Lung (tissue), 12 donors: ENCODE results near the gene THOC7. TPM values are rescaled to one million over a fixed set of nuclear protein-coding genes. Genes with fewer than 3 reads are reported as not detected.

Experiments used
- ATAC-seq: fragments of 200-7000 bp; cut with Tn5 transposase; one replicate; pipeline ENCODE4 v1.9.1; 2020; ENCODE audit warnings: moderate number of reproducible peaks; ENCODE audit not compliant: insufficient read depth, low FRiP score
- DNase-seq, 3 donors: peaks; one replicate each; pipeline ENCODE4 v3.0.0-alpha.2; 2013 to 2017
- H3K27ac ChIP-seq, 2 donors: one replicate each; pipeline ENCODE4 v1.5.1; 2013; ENCODE audit warnings: mild to moderate bottlenecking in 2 of 2, moderate library complexity in 2 of 2, control low read depth in 1 of 2, inconsistent platforms in 1 of 2, low read depth in 1 of 2, low read length in 1 of 2
- H3K27me3 ChIP-seq, 3 donors: one replicate each; pipeline ENCODE4 v1.5.1; 2013; ENCODE audit warnings: low read length in 2 of 3; ENCODE audit not compliant: control insufficient read depth in 3 of 3, insufficient read depth in 3 of 3
- H3K36me3 ChIP-seq, 4 donors: one replicate each; pipeline ENCODE4 v1.5.1; 2013; ENCODE audit warnings: low read length in 4 of 4, mild to moderate bottlenecking in 1 of 4, moderate library complexity in 1 of 4; ENCODE audit not compliant: control insufficient read depth in 4 of 4, insufficient read depth in 4 of 4
- H3K4me1 ChIP-seq, 5 donors: one replicate each; pipeline ENCODE4 v1.5.1; 2013; ENCODE audit warnings: low read length in 5 of 5, mild to moderate bottlenecking in 2 of 5, moderate library complexity in 1 of 5; ENCODE audit not compliant: control insufficient read depth in 5 of 5, insufficient read depth in 5 of 5
- H3K4me3 ChIP-seq: one replicate; pipeline ENCODE4 v1.5.1; 2013; ENCODE audit warnings: mild to moderate bottlenecking, control low read depth, moderate library complexity
- H3K9ac ChIP-seq, 2 donors: one replicate each; pipeline ENCODE4 v1.5.1; 2013; ENCODE audit warnings: low read length in 2 of 2, control low read depth in 1 of 2; ENCODE audit not compliant: insufficient read depth in 1 of 2
- H3K9me3 ChIP-seq, 4 donors: one replicate each; pipeline ENCODE4 v1.5.1; 2013; ENCODE audit warnings: low read length in 3 of 4, mild to moderate bottlenecking in 1 of 4, moderate library complexity in 1 of 4; ENCODE audit not compliant: control insufficient read depth in 4 of 4, insufficient read depth in 3 of 4
- WGBS, 2 donors: extraction: QIAGEN DNeasy Blood & Tissue Kit; methylation state at CpG; one replicate each; pipeline ENCODE4 v1.1.7; 2013; 5-methylcytosine and 5-hydroxymethylcytosine counted together
- polyA plus RNA-seq, 2 donors: library from polyadenylated mRNA; stranded (reverse); fragments of 200-250 nt; gene quantifications; one replicate each; pipeline ENCODE4 v1.2.1, GENCODE V29; 2013
- total RNA-seq, 2 donors: library from RNA; depleted of rRNA in 1 of 2; stranded (reverse); fragments of >200 nt in 1 of 2; gene quantifications; one replicate each; pipeline ENCODE4 v1.2.1, GENCODE V29; 2014 to 2021
- TF ChIP-seq, protein P1 (sequence below): IDR thresholded peaks from 2 replicates; pipeline ENCODE4 v1.5.1; 2012; ENCODE audit warnings: mild to moderate bottlenecking; ENCODE audit errors: control extremely low read depth, extremely low read depth
- donor health status: control.
- donor health status: control.
- donor health status: Bipolar disorder and iron deficiency.
- donor health status: healthy.
- donor health status: DM: yes; HTN: yes; CAD: no.

THOC7 gene
- total and polyA plus RNA-seq, 4 donors: 38.1 to 124 (median 42.5) TPM

DNA sequence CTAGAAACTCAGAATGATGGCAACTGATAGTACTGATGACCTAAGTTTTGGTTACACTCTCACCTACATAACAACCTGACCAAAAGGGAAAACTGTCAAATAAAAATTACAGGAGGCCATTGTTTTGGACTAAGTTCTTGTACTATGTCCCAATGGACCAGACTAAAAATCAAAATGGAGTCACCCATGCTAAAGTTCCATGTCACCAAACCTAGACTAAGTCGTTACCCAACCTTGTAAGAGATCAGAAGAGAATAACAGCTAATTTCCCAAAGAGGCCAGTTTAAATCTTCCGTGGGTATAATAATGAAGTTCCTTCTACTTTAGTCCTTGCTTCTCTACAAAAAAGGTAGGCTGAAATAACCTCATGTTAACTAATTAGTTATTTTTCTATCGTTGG is 12.3 kb downstream of the THOC7 start:
- Histone ChIP-seq H3K9me3 (no peaks in the 10 kb centered on the region), H3K4me3 (no peak overlapping the region), H3K9ac (no peak overlapping the region), H3K27me3 (no peaks in the 10 kb centered on the region), H3K27ac (no peak overlapping the region), H3K4me1 (peaks cover 0 to 6% (median 0%) of the 10 kb centered on the region in 5 donors), H3K36me3 (no peaks in the 10 kb centered on the region)
- DNase-seq (no peak), ATAC-seq (no peak)
- TF ChIP-seq, protein P1, sequence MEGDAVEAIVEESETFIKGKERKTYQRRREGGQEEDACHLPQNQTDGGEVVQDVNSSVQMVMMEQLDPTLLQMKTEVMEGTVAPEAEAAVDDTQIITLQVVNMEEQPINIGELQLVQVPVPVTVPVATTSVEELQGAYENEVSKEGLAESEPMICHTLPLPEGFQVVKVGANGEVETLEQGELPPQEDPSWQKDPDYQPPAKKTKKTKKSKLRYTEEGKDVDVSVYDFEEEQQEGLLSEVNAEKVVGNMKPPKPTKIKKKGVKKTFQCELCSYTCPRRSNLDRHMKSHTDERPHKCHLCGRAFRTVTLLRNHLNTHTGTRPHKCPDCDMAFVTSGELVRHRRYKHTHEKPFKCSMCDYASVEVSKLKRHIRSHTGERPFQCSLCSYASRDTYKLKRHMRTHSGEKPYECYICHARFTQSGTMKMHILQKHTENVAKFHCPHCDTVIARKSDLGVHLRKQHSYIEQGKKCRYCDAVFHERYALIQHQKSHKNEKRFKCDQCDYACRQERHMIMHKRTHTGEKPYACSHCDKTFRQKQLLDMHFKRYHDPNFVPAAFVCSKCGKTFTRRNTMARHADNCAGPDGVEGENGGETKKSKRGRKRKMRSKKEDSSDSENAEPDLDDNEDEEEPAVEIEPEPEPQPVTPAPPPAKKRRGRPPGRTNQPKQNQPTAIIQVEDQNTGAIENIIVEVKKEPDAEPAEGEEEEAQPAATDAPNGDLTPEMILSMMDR: no peak
- 95 to 98% methylated on average over 3 of the region's 3 CpGs for WGBS, 2 donors

DNA sequence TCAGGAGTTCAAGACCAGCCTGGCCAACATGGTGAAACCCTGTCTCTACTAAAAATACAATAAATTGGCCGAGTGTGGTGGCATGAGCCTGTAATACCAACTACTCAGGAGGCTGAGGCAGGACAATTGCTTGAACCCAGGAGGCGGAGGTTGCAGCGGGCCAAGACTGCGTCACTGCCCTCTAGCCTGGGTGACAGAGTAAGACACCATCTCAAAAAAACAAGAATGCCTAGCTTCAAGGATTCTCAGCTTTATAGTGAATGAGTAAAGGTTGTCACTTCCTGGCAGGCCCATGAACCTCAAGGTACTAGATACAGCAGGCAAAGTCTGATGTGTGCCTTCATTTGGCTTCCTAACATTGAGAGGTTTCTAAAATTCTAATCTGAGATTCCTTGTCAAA is 14.4 kb downstream of the THOC7 start:
- Histone ChIP-seq H3K9ac (no peak overlapping the region), H3K27me3 (no peaks in the 10 kb centered on the region), H3K27ac (no peak overlapping the region), H3K9me3 (no peaks in the 10 kb centered on the region), H3K36me3 (no peaks in the 10 kb centered on the region), H3K4me1 (peaks cover 0 to 3% (median 0%) of the 10 kb centered on the region in 5 donors), H3K4me3 (no peak overlapping the region)
- ATAC-seq (no peak), DNase-seq (no peak)
- 98 to 99% methylated on average over 4 of the region's 4 CpGs for WGBS, 2 donors
- TF ChIP-seq, protein P1: no peak

DNA sequence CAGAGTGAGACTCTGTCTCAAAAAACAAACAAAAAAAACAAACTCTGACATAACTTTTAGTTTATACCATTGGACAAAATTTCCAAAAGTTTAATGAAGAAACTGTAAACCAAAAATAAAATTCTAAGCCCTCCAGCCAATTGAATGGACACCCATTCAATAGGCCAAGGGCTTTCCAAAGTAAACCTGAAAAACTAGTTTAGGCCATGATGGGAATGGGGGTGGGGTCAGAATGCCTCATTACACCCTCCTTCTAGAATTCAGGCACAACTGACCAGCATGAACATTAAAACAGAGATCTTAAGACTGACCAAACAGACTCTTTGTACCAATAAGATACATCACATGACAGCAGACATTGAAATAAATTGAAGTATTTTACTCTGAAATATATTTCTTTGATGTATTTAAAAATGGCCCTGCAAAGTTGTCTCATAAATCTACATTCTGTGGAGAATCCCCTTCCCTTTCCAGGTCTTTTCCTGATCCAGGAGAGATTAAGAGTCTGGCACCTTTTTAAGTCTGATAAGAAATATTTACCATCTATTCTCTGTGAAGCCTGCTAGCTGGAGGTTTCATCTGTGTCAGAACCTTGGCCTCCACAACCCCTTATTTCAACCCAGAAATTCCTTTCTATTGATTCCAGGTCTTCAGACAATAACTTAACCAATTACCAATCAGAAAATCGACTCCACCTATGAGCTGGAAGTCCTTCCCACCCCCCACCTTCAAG is 15.7 kb downstream of the THOC7 start:
- peaks cover 0 to 3% (median 0%) of the 10 kb centered on the region in 5 donors for H3K4me1 ChIP-seq
- no peak for ATAC-seq
- H3K4me3 ChIP-seq: no peak overlapping the region
- peak in 2 of 3 donors; percentile 16 to 30 for DNase-seq
- H3K36me3 ChIP-seq: no peaks in the 10 kb centered on the region
- H3K9me3 ChIP-seq: no peaks in the 10 kb centered on the region
- no peaks in the 10 kb centered on the region for H3K27me3 ChIP-seq
- WGBS, 2 donors: 75 to 84% methylated on average over 1 of the region's 1 CpG
- no peak overlapping the region for H3K27ac ChIP-seq
- no peak overlapping the region for H3K9ac ChIP-seq
- TF ChIP-seq, protein P1: no peak
